ENCODE results near the gene APOB.

Gene APOB

DNA sequence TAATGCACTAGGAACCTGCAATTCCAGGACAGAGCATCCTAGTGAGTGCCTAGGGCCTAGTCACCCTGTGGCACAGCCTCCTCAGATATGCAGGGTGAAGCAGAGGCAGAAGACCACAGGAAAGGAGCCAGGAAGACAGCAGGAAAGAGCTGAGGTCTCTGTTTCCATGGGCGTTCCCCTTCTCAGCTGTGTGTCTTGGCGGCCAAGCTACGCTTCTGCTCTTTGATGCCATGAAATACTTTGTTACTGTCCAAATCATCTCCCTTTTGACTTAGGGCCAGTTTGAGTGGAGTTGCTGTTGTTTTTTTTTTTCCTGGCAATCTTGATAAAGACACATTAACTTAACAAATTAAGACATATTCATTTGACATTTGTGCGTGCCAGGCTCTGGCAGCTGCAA, 67.3 kb downstream of the APOB start:
- Histone ChIP-seq H3K9me3 (ENCODE audit: control insufficient read depth in 1 of 2, low read length in 2 of 2) (no peaks in the 10 kb centered on the region), H3K36me3 (ENCODE audit: control insufficient read depth in 1 of 2, insufficient read depth in 2 of 2, low read length in 2 of 2) (no peaks in the 10 kb centered on the region), H3K27me3 (ENCODE audit: low read depth, low read length) (no peaks in the 10 kb centered on the region), H3K27ac (ENCODE audit: low read length) (no peak overlapping the region), H3K4me3 (ENCODE audit: low read depth in 1 of 2, low read length in 2 of 2) (no peak overlapping the region), H3K4me1 (ENCODE audit: control insufficient read depth in 1 of 2, insufficient read depth in 2 of 2, low read length in 2 of 2) (no peaks in the 10 kb centered on the region)

DNA sequence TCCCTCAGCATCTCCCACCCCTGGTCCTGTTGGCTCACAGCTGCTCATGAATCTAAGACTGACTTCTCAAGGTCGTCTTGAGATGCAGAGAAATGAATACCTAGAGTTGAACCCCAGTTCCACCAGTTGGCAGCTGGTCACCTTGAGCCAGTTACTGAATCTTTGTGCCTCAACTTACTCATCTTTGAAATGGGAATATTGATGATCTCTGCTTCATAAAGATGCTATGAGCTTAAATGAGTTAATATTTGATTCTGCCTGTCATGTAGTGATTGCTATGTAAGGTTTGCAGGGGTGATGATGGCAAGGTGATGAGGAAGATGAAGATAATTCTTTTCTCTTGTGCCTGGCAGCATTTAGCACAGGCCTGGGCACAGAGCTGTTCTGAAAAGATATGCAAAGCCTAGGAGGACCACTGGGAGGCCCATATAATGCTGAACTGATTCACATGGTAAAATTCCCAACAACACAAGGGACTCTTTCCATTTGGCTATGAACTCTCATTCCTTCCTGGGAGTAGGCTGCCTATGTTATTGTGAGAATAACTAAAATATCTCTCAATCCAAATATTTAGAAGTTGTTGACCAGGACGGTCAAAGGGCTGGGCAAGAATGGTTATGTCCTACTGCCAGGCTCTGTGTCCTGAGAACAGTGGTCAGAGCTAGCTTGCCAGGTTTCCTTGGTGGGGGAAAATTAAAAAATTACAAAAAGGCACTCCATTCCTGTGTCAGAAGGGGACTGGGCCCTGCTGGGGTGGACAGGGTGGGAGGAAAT, 70.9 kb downstream of the APOB start:
- no peak overlapping the region for H3K27ac ChIP-seq (ENCODE audit: low read length)
- H3K27me3 ChIP-seq (ENCODE audit: low read depth, low read length) = no peaks in the 10 kb centered on the region
- H3K4me3 ChIP-seq (ENCODE audit: low read depth in 1 of 2, low read length in 2 of 2) = no peak overlapping the region
- no peaks in the 10 kb centered on the region for H3K4me1 ChIP-seq (ENCODE audit: control insufficient read depth in 1 of 2, insufficient read depth in 2 of 2, low read length in 2 of 2)
- H3K36me3 ChIP-seq (ENCODE audit: control insufficient read depth in 1 of 2, insufficient read depth in 2 of 2, low read length in 2 of 2) = no peaks in the 10 kb centered on the region
- no peaks in the 10 kb centered on the region for H3K9me3 ChIP-seq (ENCODE audit: control insufficient read depth in 1 of 2, low read length in 2 of 2)

DNA sequence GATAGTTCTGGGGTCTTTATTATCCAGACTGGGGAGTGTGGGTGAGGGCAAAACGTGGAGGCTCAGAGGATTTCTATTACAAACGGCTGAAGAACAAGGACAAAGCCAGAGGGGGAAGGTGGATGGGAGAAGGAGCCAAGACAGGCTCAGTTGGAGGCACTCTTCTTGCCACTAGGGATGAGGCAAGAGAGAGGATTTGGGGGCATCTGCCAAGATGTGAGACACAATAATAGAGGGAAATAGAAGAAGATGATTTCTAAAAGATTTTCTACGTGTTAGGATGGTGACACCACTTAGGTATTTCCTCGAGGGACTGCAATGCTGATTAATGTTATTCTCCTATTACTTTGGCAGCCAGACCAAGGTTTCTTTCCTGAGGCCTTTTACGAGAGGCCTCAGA, 71.8 kb downstream of the APOB start:
- no peak overlapping the region for H3K27ac ChIP-seq (ENCODE audit: low read length)
- H3K27me3 ChIP-seq (ENCODE audit: low read depth, low read length) = no peaks in the 10 kb centered on the region
- H3K9me3 ChIP-seq (ENCODE audit: control insufficient read depth in 1 of 2, low read length in 2 of 2) = no peaks in the 10 kb centered on the region
- H3K36me3 ChIP-seq (ENCODE audit: control insufficient read depth in 1 of 2, insufficient read depth in 2 of 2, low read length in 2 of 2) = no peaks in the 10 kb centered on the region
- no peaks in the 10 kb centered on the region for H3K4me1 ChIP-seq (ENCODE audit: control insufficient read depth in 1 of 2, insufficient read depth in 2 of 2, low read length in 2 of 2)
- H3K4me3 ChIP-seq (ENCODE audit: low read depth in 1 of 2, low read length in 2 of 2) = no peak overlapping the region

DNA sequence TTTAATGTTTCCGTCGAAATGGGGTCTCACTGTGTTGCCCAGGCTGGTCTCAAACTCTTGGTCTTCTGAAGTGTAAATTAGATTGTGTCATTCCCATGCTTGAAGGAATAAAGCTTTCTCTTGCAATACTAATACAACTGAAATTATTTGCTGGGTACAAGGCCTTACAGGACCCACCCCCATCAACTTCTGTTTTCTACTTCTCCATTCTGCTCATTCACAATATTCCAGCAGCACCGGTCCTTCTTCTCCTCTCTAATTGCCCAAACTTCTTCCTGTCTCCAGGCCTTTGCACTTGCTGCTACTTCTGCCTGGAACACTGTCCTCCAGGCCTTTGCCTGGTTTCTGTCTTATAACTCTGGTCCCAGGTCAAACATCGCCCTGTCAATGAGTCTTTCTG, 73.8 kb downstream of the APOB start:
- Histone ChIP-seq H3K4me1 (ENCODE audit: control insufficient read depth in 1 of 2, insufficient read depth in 2 of 2, low read length in 2 of 2) (no peaks in the 10 kb centered on the region), H3K27ac (ENCODE audit: low read length) (no peak overlapping the region)

DNA sequence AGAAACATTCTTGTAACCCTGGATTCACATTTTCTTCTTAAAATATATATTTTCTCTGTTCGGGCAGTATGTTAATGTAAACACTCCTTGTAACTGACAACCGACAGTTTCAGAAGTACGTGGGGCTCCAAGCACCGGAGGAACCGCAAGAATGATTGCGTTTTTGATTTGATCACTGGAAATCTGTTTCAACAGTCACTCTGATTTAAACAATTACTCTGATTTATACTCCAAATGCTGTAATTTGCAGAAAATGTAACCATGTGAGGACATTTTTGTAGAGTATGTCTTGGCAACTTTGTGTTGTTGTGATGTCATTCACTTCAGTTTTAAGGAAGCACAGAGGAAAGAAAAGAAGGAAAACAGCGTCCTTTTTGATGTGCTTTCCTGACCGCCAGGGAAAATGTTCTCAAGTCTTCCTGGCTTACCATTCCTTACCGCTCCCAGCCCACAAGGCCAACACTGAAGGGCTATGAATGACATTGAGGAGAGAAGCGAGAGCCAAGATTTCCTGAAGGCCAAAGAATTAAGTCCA, 77.7 kb downstream of the APOB start:
- no peaks in the 10 kb centered on the region for H3K9me3 ChIP-seq (ENCODE audit: control insufficient read depth in 1 of 2, low read length in 2 of 2)
- no peak overlapping the region for H3K4me3 ChIP-seq (ENCODE audit: low read depth in 1 of 2, low read length in 2 of 2)
- no peaks in the 10 kb centered on the region for H3K4me1 ChIP-seq (ENCODE audit: control insufficient read depth in 1 of 2, insufficient read depth in 2 of 2, low read length in 2 of 2)
- H3K27me3 ChIP-seq (ENCODE audit: low read depth, low read length) = peaks cover 6% of the 10 kb centered on the region
- no peak overlapping the region for H3K27ac ChIP-seq (ENCODE audit: low read length)
- H3K36me3 ChIP-seq (ENCODE audit: control insufficient read depth in 1 of 2, insufficient read depth in 2 of 2, low read length in 2 of 2) = no peaks in the 10 kb centered on the region

More for the DNA sequence above, 73.8 kb downstream of the APOB start:
- Histone ChIP-seq H3K4me3 (ENCODE audit: low read depth in 1 of 2, low read length in 2 of 2) (no peak overlapping the region), H3K36me3 (ENCODE audit: control insufficient read depth in 1 of 2, insufficient read depth in 2 of 2, low read length in 2 of 2) (no peaks in the 10 kb centered on the region), H3K27me3 (ENCODE audit: low read depth, low read length) (peaks cover 6% of the 10 kb centered on the region), H3K9me3 (ENCODE audit: control insufficient read depth in 1 of 2, low read length in 2 of 2) (no peaks in the 10 kb centered on the region)

DNA sequence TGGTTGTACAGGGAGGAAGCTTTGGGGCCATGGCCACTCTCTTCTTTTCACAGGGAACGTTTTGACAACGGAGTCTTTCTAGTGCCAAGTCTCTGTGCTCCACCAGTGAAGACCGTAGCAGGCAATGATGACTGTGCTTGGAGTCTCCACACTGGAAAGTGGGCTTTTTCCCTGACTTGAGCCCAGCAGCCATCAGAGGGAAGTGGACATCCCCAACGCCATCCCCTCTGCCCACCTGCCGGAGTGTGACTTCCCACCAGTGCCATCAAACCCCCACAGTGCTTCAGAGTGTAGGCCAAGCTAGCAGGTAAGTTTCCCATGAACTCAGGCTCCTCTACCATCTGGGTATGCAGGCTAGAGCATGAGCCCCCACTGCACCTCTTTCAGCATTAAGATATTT, 78.7 kb downstream of the APOB start:
- H3K27ac ChIP-seq (ENCODE audit: low read length) = no peak overlapping the region
- H3K4me1 ChIP-seq (ENCODE audit: control insufficient read depth in 1 of 2, insufficient read depth in 2 of 2, low read length in 2 of 2) = no peaks in the 10 kb centered on the region
- no peaks in the 10 kb centered on the region for H3K9me3 ChIP-seq (ENCODE audit: control insufficient read depth in 1 of 2, low read length in 2 of 2)
- H3K27me3 ChIP-seq (ENCODE audit: low read depth, low read length) = peaks cover 6% of the 10 kb centered on the region
- H3K36me3 ChIP-seq (ENCODE audit: control insufficient read depth in 1 of 2, insufficient read depth in 2 of 2, low read length in 2 of 2) = no peaks in the 10 kb centered on the region
- H3K4me3 ChIP-seq (ENCODE audit: low read depth in 1 of 2, low read length in 2 of 2) = no peak overlapping the region

DNA sequence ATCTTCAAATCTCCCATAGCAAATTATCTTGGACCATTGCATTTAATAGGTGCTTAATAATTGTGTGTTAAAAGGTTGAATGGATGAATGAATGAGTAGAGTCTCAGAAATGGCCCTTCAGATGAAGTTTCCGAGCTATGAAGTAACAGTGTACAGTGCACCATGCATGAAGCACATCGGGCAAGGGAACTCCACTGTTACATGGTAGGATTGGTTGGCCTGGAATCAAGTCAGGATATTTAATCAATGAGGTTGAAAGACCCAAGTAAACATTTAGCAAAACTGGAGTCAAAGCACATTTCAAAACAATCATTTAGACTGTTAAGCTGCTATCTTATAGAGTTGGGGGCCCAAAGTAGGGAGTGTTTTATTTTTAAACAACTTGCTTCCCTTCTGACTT, 80.0 kb downstream of the APOB start:
- Histone ChIP-seq H3K4me1 (ENCODE audit: control insufficient read depth in 1 of 2, insufficient read depth in 2 of 2, low read length in 2 of 2) (no peaks in the 10 kb centered on the region), H3K36me3 (ENCODE audit: control insufficient read depth in 1 of 2, insufficient read depth in 2 of 2, low read length in 2 of 2) (no peaks in the 10 kb centered on the region), H3K4me3 (ENCODE audit: low read depth in 1 of 2, low read length in 2 of 2) (no peak overlapping the region), H3K9me3 (ENCODE audit: control insufficient read depth in 1 of 2, low read length in 2 of 2) (no peaks in the 10 kb centered on the region), H3K27ac (ENCODE audit: low read length) (no peak overlapping the region), H3K27me3 (ENCODE audit: low read depth, low read length) (peaks cover 6% of the 10 kb centered on the region)

DNA sequence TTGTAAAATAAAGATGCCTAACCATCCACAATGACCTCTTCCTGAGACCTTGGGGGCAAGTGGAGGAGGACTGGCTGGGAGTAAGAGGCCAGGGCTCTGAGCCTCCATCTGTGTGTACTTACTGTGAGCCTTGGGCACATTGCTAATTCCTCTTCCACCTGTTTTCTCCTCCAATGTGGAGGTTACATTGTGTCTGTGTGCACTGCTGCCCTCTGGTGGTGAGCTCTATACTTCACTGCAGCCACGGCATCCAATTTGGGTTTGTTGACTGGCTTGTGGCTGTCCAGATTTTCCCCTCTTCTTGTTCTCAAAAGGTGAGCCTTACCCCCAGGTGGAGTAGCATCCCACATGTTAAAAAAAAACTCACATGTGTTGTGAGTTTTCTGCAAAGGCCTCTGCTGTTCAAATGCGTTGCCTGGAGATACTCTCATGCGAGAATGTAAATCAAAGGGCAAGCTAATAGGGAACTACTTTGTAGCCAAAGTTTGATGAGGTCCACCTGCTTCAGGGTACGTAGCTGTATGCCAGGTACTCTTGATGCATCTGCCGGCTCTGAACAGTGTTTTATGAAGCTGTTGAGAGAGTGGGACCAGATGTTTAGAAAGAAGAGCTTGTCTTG, 80.8 kb downstream of the APOB start:
- Histone ChIP-seq H3K4me1 (ENCODE audit: control insufficient read depth in 1 of 2, insufficient read depth in 2 of 2, low read length in 2 of 2) (no peaks in the 10 kb centered on the region), H3K27ac (ENCODE audit: low read length) (no peak overlapping the region), H3K27me3 (ENCODE audit: low read depth, low read length) (peaks cover 6% of the 10 kb centered on the region), H3K36me3 (ENCODE audit: control insufficient read depth in 1 of 2, insufficient read depth in 2 of 2, low read length in 2 of 2) (no peaks in the 10 kb centered on the region), H3K9me3 (ENCODE audit: control insufficient read depth in 1 of 2, low read length in 2 of 2) (no peaks in the 10 kb centered on the region), H3K4me3 (ENCODE audit: low read depth in 1 of 2, low read length in 2 of 2) (no peak overlapping the region)

DNA sequence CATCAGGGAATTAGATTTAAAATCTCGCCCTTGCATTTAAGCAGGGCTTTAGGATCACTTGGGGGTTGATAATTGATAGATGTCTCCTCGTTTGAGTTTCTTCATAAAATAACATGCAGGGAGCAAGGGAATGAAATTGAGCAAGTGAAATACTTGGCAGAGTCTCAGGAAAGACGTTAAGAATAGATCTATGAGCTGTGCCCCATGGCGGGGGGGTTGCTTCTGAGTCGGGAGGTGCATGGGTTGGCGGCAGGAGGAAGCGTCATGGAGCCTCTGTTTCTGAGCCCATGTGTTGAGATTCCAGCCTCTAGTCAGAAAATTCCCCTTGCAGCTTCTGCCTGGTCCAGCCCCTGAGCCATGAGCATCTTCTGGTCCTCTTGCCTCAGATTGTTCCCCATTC, 82.0 kb downstream of the APOB start:
- no peak overlapping the region for H3K27ac ChIP-seq (ENCODE audit: low read length)
- H3K4me1 ChIP-seq (ENCODE audit: control insufficient read depth in 1 of 2, insufficient read depth in 2 of 2, low read length in 2 of 2) = no peaks in the 10 kb centered on the region
- no peaks in the 10 kb centered on the region for H3K36me3 ChIP-seq (ENCODE audit: control insufficient read depth in 1 of 2, insufficient read depth in 2 of 2, low read length in 2 of 2)
- H3K27me3 ChIP-seq (ENCODE audit: low read depth, low read length) = peaks cover 6% of the 10 kb centered on the region
- no peaks in the 10 kb centered on the region for H3K9me3 ChIP-seq (ENCODE audit: control insufficient read depth in 1 of 2, low read length in 2 of 2)
- no peak overlapping the region for H3K4me3 ChIP-seq (ENCODE audit: low read depth in 1 of 2, low read length in 2 of 2)

DNA sequence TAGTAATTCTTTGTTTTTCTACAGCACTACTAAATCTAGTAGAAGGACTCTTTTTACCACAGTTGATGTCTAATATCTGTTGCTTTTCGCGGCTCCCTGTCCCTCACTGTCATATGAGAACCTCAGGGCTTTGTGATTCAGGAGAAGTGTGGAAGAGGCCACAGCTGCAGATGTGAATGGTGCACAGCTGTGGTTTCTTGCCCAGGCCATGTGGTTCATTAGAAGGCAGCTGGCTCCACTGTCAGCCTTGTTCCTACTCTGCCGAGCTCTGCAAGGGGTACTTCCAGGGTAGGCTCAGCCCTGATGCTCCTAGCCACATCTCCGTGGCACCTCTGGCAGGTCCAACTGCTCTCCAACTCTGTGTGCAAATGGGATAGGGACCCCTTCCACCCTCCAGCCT, 83.9 kb downstream of the APOB start:
- H3K27me3 ChIP-seq (ENCODE audit: low read depth, low read length) = no peaks in the 10 kb centered on the region
- no peaks in the 10 kb centered on the region for H3K4me1 ChIP-seq (ENCODE audit: control insufficient read depth in 1 of 2, insufficient read depth in 2 of 2, low read length in 2 of 2)
- H3K9me3 ChIP-seq (ENCODE audit: control insufficient read depth in 1 of 2, low read length in 2 of 2) = no peaks in the 10 kb centered on the region
- no peaks in the 10 kb centered on the region for H3K36me3 ChIP-seq (ENCODE audit: control insufficient read depth in 1 of 2, insufficient read depth in 2 of 2, low read length in 2 of 2)
- no peak overlapping the region for H3K4me3 ChIP-seq (ENCODE audit: low read depth in 1 of 2, low read length in 2 of 2)
- no peak overlapping the region for H3K27ac ChIP-seq (ENCODE audit: low read length)

DNA sequence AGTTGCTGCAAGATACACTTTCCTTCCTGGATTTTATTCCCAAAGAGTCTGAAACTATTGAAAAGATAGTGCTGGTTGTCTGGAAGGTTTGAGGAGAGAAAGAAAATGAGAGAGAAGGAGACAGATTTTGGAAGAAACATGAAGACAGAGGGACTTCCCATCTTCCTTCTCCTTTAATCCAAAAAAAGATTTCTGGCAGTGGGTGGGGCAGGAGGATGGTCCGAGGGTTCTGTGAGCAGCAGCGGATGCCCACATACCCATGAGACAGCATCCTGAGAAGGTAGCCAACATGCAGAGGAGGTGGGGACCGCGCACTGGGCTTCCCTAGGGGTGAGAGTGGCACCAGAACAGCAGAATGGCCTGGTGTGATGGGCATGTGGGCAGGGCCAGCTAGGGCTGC, 84.6 kb downstream of the APOB start:
- no peaks in the 10 kb centered on the region for H3K36me3 ChIP-seq (ENCODE audit: control insufficient read depth in 1 of 2, insufficient read depth in 2 of 2, low read length in 2 of 2)
- no peaks in the 10 kb centered on the region for H3K27me3 ChIP-seq (ENCODE audit: low read depth, low read length)
- no peak overlapping the region for H3K4me3 ChIP-seq (ENCODE audit: low read depth in 1 of 2, low read length in 2 of 2)
- H3K4me1 ChIP-seq (ENCODE audit: control insufficient read depth in 1 of 2, insufficient read depth in 2 of 2, low read length in 2 of 2) = no peaks in the 10 kb centered on the region
- no peaks in the 10 kb centered on the region for H3K9me3 ChIP-seq (ENCODE audit: control insufficient read depth in 1 of 2, low read length in 2 of 2)
- H3K27ac ChIP-seq (ENCODE audit: low read length) = no peak overlapping the region

All from muscle layer of duodenum (tissue), 2 donors.